Measurements from ENCODE around the gene BTBD17.

Gene BTBD17

DNA sequence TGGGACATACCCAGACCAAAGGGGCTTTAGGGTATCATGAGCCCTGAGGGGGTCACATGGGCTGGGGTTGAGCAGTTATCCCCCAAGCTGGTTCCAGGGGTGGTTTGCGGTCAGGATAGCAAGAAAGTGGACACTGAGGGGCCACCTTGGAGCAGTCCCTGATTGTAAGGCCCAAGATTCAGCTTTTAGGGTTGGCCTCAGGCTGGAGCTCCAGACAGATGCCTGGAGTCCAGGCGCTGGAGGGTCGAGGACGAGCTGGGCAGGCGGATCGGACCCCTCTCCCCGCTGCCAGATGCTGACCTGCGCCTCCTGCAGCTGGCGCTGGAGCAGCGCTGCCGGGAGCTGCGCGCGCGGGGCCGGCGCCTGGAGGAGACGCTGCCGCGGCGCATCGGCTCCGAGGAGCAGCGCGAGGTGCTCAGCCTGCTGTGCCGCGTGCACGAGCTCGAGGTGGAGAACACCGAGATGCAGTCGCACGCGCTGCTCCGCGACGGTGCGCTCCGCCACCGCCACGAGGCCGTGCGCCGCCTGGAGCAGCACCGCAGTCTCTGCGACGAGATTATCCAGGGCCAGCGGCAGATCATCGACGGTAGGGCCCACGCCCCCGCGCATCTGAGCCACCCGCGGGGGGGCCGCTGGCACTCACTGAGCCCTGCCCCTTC lies 10.0 kb downstream of the BTBD17 start:
- TF ChIP-seq SIN3A (IDR thresholded peaks at IDR 0.05; ENCODE audit: borderline replicate concordance, insufficient read depth, low read length) (no peak), FOXP2 (optimal IDR thresholded peaks at IDR 0.05; ENCODE audit: borderline replicate concordance, extremely low read depth, extremely low read length, insufficient read depth) (no peak), TAF1 (IDR thresholded peaks at IDR 0.05; ENCODE audit: borderline replicate concordance, insufficient read depth, low read length) (no peak), POLR2AphosphoS5 (IDR thresholded peaks at IDR 0.05; ENCODE audit: low read depth, low read length) (no peak)
- TF ChIP-seq, protein P1, sequence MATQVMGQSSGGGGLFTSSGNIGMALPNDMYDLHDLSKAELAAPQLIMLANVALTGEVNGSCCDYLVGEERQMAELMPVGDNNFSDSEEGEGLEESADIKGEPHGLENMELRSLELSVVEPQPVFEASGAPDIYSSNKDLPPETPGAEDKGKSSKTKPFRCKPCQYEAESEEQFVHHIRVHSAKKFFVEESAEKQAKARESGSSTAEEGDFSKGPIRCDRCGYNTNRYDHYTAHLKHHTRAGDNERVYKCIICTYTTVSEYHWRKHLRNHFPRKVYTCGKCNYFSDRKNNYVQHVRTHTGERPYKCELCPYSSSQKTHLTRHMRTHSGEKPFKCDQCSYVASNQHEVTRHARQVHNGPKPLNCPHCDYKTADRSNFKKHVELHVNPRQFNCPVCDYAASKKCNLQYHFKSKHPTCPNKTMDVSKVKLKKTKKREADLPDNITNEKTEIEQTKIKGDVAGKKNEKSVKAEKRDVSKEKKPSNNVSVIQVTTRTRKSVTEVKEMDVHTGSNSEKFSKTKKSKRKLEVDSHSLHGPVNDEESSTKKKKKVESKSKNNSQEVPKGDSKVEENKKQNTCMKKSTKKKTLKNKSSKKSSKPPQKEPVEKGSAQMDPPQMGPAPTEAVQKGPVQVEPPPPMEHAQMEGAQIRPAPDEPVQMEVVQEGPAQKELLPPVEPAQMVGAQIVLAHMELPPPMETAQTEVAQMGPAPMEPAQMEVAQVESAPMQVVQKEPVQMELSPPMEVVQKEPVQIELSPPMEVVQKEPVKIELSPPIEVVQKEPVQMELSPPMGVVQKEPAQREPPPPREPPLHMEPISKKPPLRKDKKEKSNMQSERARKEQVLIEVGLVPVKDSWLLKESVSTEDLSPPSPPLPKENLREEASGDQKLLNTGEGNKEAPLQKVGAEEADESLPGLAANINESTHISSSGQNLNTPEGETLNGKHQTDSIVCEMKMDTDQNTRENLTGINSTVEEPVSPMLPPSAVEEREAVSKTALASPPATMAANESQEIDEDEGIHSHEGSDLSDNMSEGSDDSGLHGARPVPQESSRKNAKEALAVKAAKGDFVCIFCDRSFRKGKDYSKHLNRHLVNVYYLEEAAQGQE (IDR thresholded peaks at IDR 0.05; ENCODE audit: insufficient read depth in 1 of 2, low read depth in 2 of 2, low read length in 2 of 2), result no peak

DNA sequence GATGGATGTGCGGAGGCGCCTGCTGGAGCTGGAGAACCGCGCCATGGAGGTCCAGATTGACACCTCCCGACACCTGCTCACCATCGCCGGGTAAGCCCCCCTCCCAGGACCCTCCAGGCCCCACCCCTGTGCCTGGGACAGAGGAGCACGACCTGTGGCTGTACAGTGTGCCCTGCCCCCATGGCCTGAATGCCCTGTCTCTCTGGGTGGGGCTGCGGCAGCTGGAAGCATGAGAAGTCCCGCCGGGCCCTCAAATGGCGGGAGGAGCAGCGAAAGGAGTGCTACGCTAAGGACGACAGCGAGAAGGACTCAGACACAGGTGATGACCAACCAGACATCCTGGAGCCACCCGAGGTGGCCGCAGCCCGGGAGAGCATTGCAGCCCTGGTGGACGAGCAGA lies 11.2 kb downstream of the BTBD17 start:
- no peak for TF ChIP-seq SIN3A (IDR thresholded peaks at IDR 0.05; ENCODE audit: borderline replicate concordance, insufficient read depth, low read length)
- no peak for TF ChIP-seq TAF1 (IDR thresholded peaks at IDR 0.05; ENCODE audit: borderline replicate concordance, insufficient read depth, low read length)
- TF ChIP-seq, protein P1 (IDR thresholded peaks at IDR 0.05; ENCODE audit: insufficient read depth in 1 of 2, low read depth in 2 of 2, low read length in 2 of 2), result no peak
- TF ChIP-seq POLR2AphosphoS5 (IDR thresholded peaks at IDR 0.05; ENCODE audit: low read depth, low read length), result no peak
- TF ChIP-seq FOXP2 (optimal IDR thresholded peaks at IDR 0.05; ENCODE audit: borderline replicate concordance, extremely low read depth, extremely low read length, insufficient read depth), result no peak

DNA sequence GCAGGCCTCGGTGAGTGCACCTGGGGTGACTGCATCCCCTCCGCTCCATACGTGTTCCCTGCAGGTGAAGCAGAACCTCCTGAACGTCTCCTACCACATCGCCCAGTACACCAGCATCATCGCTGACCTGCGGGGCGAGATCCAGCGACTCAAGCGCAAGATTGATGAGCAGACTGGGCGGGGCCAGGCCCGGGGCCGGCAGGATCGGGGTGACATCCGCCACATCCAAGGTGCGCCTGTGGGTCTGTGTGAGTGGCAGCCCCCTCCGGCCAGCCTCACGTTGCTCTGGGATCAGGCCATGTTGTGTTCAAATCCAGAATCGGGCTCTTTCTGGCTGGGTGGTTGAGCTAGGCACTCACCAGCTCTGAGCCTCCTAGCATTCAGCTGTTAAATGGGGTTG lies 12.5 kb downstream of the BTBD17 start:
- TF ChIP-seq, protein P1 (IDR thresholded peaks at IDR 0.05; ENCODE audit: insufficient read depth in 1 of 2, low read depth in 2 of 2, low read length in 2 of 2), result no peak
- TF ChIP-seq POLR2AphosphoS5 (IDR thresholded peaks at IDR 0.05; ENCODE audit: low read depth, low read length), result no peak

DNA sequence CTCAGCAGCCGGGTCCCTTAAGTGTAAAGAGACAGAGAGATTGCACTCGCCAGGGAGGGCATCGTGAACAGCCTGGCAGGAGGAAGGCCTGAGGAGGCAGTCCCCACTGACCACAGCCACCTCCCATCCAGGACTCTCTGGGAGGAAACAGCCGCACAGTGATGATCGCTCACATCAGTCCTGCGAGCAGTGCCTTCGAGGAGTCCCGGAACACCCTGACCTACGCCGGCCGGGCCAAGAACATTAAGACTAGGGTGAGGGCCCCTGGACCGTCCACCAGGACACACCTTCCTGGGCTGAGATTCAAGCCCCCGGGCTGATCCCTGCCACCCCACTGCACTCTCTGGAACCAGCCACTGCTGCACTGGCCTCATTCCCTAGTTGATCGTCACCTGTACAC lies 14.0 kb downstream of the BTBD17 start:
- TF ChIP-seq POLR2AphosphoS5 (IDR thresholded peaks at IDR 0.05; ENCODE audit: low read depth, low read length), result no peak
- TF ChIP-seq FOXP2 (optimal IDR thresholded peaks at IDR 0.05; ENCODE audit: borderline replicate concordance, extremely low read depth, extremely low read length, insufficient read depth), result no peak
- TF ChIP-seq SIN3A (IDR thresholded peaks at IDR 0.05; ENCODE audit: borderline replicate concordance, insufficient read depth, low read length), result no peak
- TF ChIP-seq TAF1 (IDR thresholded peaks at IDR 0.05; ENCODE audit: borderline replicate concordance, insufficient read depth, low read length), result no peak
- TF ChIP-seq, protein P1 (IDR thresholded peaks at IDR 0.05; ENCODE audit: insufficient read depth in 1 of 2, low read depth in 2 of 2, low read length in 2 of 2), result no peak
